NCI-H345 treated with DMSO at 0.1 percent for 48 hours (cell line): ENCODE results near the gene XRN1.
"Not testable (repeated sequence)": the region's sequence is repeated elsewhere in the genome, so short reads cannot be mapped to it uniquely, and the experiment has no call there.

ENCODE experiments used
- DNase-seq: peaks from one replicate; lab custom pipeline; 2025; ENCODE audit not compliant: unreplicated experiment; lab: John Stamatoyannopoulos, UW

Gene XRN1

GRCh38 chr3:142337994-142338393 is 109.8 kb downstream of the XRN1 start:
- DNase-seq: no peak

DNA sequence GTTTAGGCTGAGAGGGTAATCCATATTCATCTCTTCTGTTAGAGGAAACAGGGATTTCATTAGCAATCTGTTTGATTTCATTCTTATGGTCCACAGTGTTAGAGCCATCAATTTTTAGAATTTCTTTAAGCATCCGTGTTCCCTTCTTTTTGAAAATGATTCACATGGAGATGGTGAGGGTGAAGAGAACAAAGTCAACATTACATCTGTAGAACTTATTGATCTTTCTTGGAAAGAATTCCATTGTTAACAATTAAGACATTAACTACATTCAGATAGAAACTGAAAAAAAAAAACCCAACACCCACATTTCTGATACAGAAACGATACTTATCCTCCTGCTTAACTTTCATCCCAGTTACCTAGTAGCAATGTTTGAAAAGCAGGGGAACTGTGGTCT is 115.4 kb downstream of the XRN1 start:
- DNase-seq: no peak

- DNase-seq: not testable (repeated sequence)
Measured at GRCh38 chr3:142324275-142324953, 123.4 kb downstream of the XRN1 start.

DNA sequence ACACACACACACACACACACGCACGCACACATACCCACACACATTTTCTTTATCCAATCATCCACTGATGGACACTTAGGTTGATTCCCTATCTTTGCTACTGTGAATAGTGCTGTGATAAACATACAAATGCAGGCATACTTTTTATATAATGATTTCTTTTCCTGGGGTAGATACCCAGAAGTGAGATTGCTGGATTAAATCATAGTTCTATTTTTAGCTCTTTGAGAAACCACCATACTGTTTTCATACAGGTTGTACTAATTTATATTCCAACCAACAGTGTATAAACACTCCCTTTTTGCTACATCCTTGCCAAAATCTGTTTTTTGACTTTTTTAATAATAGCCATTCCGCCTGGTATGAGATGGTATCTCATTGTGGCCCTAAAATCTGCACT is 127.9 kb downstream of the XRN1 start:
- no peak for DNase-seq

GRCh38 chr3:142319094-142319493 is 128.7 kb downstream of the XRN1 start:
- DNase-seq: no peak

- no peak for DNase-seq
Measured at GRCh38 chr3:142318331-142318730, 129.5 kb downstream of the XRN1 start.

GRCh38 chr3:142315978-142316388 is 131.9 kb downstream of the XRN1 start:
- not testable (repeated sequence) for DNase-seq

DNA sequence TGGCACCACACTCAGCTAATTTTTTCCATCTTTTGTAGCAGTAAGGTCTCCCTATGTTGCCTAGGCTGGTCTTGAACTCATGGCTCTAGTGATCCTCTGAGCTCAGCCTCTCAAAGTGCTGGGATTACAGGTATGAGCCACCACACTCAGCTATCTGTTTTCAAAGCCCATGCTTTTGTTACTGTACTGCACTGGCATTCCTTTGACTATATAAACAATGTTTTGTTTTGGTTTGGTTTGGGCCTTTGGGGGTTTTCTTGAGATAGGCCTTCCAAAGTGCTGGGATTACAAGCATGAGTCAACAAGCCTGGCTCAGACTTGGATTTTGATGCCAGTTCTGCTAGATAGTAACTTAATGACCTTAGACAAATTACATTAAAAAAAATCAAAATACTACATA is 132.8 kb downstream of the XRN1 start:
- DNase-seq: no peak

DNA sequence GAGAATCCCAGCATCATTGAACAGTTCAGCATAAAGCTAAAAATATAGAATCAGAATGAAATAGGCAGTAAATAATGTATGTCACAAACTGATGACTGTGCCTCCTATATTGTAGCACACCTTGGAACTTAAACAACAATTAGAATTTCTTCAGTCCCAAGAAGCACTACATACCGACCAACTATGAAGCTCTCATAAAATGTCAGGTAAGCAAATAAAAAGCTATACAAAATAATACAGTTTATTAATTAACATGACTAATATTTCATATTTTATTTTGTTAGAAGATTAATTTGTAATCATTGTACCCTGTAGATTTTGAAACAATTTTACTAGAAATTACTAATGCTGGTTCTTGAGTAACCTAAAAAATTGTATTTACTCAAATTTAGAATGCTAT is 137.4 kb downstream of the XRN1 start:
- no peak for DNase-seq

DNA sequence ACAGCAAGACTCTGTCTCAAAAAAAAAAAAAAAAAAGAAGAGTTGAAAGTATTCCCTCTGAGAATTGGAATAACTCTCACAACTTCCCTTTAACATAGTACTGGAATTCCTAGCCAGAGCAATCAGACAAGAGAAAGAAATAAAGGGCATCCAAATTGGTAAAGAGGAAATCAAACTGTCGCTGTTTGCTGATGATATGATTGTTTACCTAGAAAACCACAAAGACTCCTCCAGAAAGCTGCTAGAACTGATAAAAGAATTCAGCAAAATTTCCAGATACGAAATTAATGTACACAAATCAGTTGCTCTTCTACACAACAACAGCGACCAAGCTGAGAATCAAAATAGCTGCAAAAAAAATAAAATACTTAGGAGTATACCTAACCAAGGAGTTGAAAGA is 145.0 kb downstream of the XRN1 start:
- not testable (repeated sequence) for DNase-seq

GRCh38 chr3:142298626-142299025 is 149.2 kb downstream of the XRN1 start:
- DNase-seq: no peak

- no peak for DNase-seq
Measured at GRCh38 chr3:142296507-142296906, 151.3 kb downstream of the XRN1 start.

DNA sequence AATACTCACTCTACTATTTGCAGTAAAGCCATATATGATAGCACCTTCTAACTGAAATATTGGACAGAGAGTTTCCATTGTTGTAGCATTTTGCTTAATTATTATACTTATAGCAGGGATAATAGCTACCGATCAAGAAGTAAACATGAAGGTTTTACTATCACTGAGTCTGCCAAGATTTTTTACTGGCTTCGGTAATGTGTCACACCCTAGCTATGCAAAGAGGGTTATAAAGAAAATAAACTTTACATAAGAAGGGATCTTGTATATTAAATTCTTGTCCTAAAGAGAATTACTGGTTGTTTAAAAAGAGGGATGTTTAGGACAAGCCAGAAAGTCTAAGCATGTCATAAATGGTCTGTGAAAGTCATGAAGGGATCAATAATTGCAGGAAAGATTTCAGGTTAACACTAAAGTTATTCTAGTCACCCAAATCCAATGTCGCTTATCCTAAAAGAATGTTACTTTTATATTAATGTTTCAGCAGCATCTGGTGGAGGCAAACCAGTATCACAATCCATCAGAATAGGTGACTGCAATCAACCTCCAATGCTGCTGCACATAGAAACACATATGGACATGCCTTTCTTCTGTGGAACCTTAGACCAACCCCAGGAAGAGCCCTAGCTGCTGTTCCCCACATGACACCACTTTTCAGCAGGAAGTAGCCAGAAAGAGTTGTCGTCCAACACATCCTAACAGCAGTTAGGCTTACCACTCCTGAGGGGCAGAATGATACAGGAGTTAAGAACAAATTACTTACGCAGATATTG is 159.8 kb downstream of the XRN1 start:
- no peak for DNase-seq

GRCh38 chr3:142285083-142285517 is 162.7 kb downstream of the XRN1 start:
- DNase-seq: no peak

- DNase-seq: no peak
Measured at GRCh38 chr3:142282503-142282902, 165.3 kb downstream of the XRN1 start.

DNA sequence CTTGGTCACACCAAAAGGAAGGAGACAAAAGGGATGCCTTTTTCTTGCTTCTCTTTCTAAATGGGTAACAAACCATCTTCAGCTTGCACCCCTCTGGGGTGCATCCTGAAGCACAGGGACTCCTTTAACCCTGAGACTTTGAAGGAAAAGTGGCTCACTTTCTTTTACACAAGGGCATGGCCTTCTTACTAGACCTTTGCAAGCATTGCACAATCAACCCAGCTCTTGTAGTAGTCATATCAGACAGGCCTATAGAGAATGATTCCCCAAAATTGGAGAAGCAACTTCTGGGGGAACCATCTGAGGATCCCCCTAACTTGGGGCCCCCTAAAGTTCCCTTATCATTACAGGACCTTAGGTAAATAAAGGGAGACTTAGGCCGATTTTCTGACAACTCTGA is 166.4 kb downstream of the XRN1 start:
- DNase-seq: no peak

- DNase-seq: peak; percentile 20
Measured at GRCh38 chr3:142279965-142280590, 167.8 kb downstream of the XRN1 start.

DNA sequence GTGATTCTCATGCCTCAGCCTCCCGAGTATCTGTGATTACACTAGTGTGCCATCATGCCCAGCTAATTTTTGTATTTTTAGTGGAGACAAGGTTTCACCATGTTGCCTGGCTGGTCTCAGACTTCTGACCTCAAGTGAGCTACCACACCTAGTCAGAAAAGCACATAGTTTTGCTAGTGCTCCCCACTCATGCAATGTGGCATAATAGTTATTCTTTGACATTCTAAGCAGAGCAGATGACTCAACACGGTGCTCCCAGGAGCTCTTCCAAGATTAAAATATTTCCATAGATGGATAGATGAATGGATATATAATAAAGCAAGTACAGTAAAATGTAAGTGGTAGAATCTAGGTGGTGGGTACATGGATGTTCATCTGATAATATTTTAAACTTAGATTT is 169.4 kb downstream of the XRN1 start:
- DNase-seq: no peak

GRCh38 chr3:142276781-142277180 is 171.1 kb downstream of the XRN1 start:
- DNase-seq: no peak

DNA sequence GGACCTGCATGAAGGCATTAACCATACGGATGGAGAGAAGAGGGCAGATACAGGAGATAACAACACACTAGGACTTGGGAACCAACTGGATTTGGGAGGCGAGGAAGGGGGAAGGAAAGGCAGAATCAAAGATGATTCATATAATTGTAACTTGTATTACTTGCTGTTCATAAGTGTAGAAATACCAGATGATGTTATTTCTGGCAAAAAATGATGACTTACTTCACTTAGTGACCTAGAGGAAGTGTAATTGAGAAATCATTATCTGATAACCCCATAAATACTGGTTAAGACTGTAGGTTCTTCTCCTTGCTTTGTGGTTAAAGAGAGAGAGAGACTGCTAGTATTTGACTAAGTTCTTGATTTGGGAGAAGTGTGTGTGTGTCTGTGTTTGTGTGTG is 172.0 kb downstream of the XRN1 start:
- DNase-seq: no peak

DNA sequence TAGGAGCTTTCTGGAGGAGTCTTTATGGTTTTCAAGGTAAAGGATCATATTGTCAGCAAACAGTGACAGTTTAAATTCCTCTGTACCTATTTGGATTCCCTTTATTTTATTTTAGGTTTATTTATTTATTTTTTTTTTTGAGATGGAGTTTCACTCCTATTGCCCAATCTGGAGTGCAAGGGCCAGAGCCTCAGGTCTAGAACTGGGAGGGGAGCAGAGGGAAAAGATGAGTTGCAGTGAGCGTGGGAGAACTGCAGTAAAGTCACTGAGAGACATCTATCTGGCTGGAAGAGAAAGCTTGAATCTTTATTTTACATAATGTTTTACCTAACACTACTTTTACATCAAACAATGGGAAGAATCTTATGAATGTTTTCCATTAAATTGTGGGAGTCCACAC is 172.9 kb downstream of the XRN1 start:
- no peak for DNase-seq

DNA sequence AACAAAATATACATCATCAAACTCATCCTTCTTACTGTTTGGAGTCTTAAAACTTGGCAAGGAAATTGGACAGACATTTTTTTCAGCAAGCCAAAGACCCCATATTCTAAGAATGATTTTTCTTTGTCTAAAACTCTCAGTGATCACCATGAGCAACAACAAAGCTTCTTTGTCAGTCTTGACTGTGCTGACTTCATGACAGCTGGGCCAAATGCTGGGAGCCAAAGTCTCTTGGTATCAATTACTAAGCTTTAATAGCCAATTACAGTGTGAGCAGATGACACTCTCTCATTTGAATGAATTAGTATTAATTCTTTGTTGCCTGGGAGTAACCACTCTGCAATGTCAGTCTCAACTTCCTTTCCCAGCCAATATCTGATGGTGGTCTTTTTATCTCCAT is 174.3 kb downstream of the XRN1 start:
- DNase-seq: no peak
